GM18511 (cell line): ENCODE data around the gene LEKR1.
"Not testable (repeated sequence)": the region's sequence is repeated elsewhere in the genome, so short reads cannot be mapped to it uniquely, and the experiment has no call there.

ENCODE experiments used
- ATAC-seq: cut with Tn5 transposase; IDR thresholded peaks from one replicate; pipeline ENCODE4 v1.9.1; 2021; ENCODE audit warnings: mild to moderate bottlenecking, moderate library complexity; ENCODE audit not compliant: unreplicated experiment

Gene LEKR1

DNA sequence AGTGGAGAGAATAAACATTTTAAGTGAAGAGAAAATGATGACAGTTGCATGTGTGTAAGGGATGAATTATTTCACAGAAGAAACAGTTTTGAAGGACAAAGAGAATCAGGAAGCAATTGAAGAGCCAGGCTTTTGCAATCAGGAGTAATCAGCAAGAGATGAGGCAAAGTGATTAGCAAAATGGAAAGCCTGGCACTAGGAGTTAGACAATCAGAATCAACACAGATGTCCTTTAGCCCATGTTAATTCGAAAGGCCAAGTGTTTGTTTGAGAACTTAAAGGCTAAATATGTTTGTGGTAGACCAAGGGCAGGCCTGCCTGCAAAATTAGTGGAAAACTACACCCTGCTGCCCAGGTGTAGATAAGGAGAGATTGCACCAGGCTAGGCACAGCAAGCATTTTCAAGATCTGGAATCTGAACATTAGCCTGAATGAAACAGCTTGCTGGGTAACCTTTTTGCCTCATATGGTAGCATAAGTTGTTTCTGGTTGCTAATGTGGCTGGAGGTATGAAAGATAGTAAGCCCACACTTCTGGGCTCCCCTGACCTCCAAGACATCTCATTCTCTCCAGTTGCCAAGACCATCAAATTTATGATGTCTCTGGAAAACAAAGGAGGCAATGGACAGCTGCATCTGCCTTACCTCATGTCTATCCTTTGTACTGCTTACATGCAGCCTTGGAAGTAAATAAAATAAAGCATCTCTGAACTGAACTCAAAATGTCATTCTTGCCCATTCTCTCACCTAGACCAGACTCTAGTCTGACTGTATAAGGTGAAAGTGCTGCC is 22.0 kb upstream of the LEKR1 start:
- ATAC-seq: no peak

DNA sequence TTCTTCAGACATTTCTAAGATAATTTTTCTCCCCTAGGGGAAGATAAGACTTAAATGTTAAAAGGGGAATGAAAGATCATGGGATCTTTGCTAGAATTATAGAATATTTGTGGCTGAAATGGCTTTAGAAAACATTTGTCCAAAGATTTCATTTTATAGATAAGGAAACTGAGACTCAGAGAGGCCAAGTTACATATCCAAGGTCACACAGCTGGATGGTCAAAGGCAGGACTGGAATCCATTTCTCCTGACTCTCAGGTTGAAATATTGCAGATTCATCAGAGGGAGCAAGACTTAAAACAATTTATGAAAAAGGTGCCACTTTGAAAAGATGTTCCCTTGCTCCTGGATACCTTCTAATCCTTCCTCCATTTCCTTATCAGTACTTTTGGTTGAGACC is 19.5 kb upstream of the LEKR1 start:
- ATAC-seq: no peak

DNA sequence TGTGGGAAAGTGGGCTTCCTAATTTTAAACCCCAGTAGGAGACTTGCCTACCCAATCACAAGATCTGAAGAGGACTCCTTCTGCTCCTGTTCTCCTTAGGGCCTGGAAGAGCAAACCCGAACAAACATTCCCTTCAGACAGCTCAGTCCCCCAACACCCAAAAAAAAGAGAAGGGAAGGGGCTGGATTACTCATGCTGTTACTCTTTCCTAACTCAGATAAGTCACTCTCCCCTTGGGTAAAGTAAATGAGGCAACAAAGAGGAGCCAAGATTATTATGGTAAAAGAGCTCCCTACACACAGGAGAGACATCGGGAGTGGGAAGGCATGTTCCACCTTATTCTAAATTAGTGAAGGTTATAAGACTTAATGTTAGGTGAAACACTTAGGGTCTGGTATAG is 18.1 kb upstream of the LEKR1 start:
- no peak for ATAC-seq

DNA sequence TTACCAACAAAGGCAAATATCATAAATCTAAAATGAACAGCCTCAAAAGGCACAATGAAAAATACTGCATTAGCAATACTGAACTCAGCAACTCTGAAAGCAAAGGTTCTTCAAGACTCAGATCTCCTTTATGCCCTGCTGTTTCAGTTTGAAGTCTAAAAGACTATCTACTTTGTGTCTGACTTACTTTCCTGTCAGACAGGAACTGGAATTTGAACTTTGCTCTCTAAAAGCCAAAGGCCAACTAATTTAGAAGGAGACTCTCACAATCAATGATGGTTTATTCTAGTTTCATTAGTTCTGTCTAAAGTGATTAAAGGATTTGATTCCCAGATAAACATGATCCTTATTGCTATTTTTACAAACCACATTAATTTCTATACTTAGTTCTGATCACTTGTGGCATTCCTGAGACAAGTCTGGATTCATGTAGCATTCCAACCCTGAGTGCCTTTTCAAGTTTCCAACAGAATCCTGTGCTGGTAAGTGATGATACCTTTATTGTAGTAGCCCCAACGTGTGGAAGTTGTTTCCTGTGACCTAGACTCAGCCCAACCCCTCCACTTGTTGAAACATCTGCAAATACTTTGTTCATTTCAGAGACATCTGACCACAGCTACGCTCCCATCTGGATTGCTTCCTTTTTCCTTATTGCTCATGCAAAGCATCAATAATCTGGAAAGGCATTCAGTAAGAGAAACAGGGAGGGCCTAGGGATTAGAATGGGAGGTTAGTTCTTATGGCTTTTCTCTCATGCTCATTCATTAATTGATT is 14.9 kb upstream of the LEKR1 start:
- peak; percentile 22 for ATAC-seq

DNA sequence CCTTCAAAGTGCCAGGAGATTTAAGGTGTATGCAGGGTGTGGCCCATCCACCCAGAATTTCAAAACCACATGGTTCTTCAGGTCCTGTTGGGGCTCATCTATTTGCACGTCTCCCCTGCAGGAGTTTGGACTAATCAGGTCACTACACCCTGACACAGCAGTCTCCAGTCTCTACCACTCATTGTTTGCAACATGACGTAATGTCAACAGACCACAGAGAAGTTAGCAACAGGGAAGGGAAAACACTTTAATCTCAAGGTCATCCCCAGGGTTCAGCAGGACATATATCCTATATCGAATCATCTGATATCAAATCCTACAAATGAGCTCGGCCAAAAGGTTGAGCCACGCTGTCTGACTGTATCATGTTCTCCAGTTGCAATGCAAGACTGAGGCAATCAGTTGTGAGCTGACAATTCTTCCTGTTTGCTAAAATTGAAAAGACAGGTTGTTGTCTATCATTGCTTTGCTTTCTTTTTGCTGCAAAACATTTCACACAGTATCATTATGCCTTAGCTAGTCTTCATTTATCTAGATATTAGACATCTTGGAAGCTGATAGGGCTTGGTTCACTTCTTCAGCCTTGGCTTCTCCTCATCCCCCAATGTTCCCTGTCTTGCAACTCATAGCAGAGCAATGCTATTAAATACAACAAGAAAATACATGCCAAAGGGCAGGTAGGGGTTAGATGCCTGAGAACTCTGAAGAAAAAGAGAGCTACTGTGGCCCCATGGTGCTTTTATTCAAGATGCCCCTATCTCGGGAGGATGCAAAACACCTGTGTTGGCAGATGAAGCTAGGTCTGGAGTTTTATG is 13.4 kb upstream of the LEKR1 start:
- ATAC-seq: no peak

DNA sequence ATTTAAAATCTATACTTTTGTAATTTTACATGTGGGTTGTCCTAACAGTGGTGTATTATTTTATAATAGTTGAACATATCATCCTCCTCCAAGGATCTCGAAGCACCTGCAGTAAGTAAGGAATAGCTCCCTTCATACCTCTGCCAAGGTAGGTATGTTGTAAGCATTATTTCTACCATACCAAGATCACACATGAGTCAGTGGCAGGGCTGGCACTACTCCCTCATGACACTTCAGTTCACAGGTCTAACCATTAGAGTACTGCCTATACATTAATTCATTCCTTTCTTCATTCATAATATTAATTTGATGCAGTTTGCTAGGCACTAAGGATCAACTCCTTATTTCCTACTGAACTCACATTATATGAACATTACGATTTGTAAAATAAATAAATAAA is 11.9 kb upstream of the LEKR1 start:
- no peak for ATAC-seq

DNA sequence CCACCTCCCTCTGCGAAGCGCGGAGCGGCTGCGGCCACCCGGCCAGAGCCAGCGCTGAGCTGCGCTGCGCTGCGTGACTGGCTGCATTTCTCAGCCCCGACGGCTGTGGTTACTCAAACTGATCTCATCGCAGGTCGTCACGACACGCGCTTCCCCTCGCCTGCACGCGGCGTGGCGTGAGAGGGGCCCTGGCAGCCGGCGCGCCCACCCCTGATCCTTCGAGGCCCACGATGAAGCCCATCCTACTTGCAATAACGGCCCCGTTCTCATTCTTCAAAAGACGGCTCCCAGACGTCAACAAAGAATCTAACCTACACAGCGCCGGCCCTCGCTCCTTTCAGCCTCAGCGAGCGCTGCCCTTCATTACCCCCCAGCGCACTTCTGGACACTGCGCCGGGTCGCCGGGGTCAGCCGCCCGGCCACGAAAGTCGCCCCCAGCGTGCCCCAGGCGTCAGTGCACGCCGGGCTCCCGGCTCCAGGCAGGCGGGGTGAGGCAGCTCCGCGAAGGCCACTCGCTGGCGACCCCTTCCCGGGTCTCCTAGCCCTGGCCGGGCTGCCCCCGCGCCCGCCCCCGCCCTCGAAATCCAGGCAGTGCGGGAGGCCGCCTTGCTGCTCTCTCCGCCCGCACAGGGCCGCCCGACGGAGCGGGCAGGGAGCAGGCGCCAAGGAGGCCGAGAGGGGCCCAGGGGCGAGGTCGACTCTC is 9.9 kb upstream of the LEKR1 start:
- peak; percentile 27 for ATAC-seq

DNA sequence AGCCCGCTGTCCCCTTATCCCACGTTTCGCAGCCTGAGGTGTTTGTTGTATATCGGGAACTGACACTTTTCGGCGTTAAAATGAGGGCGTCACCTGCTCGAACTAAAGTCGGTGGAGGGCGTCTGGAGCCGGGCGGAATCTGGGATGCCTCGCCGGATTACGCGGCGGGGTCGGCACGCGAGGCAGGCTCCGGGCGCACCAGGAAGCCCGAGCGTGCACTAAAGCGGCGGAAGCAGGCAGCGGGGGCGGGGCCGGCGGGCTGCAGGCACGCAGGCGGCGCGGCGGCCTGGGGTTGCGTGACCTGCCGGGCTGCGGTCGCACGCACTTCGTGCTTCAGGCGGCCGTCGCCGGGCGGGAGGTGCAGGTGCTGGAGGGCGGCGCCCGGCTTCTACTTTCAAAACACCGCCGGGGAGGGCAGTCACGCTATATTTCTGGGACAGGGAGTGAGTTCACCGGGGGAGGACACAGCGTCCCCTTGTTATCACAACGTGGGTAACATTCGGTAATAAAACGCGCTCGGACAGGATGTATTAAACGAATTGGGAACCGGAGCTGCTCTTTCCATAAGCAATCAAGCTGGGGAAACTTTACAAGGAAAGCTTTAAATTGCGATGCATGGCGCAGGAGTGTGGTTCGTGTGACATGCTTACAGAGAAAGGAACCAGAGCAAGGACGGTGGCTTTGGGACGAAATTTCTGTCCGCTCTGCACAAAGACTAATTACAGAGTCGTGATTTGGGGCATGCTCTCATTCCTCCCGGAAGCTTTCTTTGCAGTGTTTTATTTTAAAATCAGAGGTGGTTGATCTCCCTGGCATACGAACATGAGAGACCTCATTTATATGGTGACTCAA is 9.1 kb upstream of the LEKR1 start:
- peak; percentile 65 for ATAC-seq

DNA sequence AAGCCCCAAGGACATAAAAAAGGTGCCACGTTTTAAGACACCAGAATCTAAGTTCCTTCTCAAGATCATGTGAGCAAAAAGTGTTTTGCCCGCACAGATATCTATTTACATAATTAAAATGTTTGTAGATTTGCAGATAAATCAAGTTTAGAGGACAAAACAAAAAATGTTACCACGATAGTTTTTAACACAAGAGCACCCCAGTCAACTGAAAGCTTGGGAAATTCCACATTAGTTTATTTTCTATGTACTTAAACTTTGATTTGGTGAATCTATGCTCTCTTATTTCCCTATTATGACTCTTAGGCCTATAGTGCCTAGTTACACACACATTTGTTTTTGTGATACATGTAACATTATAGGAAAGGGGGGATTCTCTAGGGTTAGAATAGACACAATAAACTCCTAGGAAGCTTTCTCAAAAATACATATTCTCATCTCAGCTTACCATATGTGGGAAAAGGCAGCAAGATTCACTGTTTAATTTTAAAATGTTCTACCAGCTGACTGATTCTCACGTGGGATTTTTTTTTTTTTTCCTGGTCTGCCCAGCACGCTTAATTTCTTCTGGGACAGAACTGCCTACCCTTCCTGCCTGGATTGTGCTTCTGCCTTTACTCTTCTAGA is 8.4 kb upstream of the LEKR1 start:
- ATAC-seq: no peak

DNA sequence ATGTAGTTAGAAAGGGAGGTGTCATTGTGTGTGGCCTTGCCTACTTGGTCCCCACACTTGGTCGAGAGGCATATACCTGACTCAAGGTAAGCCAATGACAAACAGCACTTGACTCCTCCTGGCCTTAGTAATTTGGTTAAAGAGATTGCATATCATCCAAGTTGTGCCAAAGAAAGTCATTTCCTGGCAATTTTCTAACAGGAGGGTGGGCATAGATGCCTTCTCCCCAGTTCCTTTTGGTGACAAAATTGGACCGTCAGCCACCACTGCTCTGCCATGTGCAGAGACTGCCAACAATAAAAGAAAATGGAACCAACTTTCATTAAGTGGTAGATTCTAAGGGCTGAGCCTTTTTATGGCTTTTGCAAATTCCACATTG is 7.9 kb upstream of the LEKR1 start:
- no peak for ATAC-seq

DNA sequence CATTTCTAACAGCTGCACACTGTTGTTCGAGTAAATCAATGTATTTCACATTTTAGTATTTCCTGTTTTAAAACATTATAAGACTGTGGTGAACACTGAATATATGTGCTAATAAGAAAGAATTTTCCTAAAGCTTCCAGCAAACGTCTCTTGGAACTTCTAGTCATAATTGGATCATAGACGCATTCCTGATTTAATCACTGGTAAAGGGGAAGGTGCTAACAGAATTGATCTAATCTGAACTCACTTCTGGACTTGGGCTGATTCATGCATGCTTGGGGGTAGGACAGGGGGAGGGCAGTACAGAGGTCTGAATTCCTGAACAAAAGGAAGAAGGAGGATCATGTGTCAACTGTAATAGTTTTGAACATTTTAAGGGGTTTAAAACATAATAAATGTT is 7.3 kb upstream of the LEKR1 start:
- ATAC-seq: no peak

DNA sequence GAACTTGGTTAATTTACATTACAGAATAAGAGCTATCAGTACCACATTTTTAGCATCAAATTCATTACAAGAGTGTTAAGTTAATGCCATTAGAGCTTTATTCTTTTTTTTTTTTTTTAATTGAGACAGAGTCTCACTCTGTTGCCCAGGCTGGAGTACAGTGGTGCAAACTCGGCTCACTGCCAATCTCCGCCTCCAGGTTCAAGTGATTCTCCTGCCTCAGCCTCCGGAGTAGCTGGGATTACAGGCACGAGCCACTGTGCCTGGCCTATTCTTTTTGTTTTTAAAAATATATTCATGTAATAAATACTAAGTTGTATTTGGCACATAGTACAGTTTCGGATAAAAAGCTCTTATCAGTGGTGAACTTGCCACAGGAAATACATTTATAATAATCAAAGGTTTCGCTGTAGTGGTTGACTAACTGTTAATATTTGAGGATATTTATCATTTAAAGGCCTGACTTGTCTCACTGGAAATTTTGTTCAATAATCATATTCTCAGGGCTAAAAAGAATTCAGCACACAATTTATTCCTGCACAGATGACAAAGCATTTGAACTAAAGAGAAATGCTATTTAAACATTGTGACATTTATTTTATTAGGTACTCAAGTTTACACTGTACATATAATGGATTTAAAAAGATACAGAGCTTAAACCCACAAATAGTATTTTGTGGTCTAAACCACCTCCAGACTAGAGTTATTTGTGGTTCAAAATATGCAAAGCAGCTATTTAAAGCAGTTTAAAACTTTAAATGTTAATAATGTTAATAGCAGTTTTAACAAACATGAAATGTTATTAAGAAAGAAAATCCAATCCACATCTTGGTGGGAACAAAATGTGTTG is 6.1 kb upstream of the LEKR1 start:
- ATAC-seq: no peak

DNA sequence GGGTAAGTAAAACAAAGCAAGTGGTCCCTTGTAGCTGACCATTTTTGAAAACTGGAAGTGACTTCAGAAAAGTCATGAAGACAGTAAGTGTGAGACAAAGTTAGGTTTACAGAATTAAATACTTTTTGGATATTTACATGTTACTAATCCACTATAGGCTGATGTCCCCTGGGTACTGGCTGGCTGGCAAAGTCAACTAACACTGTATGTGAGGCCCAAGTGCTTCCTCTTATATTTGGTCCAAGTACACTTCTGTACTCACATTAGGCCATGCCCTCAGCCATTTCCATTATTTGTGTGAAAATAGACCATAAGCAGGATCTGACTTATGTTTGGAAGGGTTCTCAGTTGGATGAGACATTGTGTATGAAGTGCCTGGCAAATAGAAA is 5.5 kb upstream of the LEKR1 start:
- ATAC-seq: no peak

DNA sequence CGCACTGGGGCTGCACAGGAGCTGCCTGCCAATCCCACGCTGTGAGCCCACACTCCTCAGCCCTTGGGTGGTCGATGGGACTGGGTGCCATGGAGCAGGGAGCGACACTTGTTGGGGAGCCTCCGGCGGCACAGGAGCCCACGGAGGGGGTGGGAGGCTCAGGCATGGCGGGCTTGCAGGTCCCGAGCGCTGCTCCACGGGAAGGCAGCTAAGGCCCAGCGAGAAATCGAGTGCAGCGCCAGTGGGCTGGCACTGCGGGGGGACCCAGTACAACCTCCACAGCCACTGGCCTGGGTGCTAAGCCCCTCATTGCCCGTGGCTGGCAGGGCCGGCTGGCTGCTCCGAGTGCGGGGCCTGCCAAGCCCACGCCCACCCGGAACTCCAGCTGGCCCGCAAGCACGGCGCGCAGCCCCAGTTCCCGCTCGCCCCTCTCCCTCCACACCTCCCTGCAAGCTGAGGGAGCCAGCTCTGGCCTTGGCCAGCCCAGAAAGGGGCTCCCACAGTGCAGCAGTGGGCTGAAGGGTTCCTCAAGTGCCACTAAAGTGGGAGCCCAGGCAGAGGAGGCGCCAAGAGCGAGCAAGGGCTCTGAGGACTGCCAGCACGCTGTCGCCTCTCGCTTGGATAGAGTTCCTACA is 3.4 kb upstream of the LEKR1 start:
- ATAC-seq: not testable (repeated sequence)

DNA sequence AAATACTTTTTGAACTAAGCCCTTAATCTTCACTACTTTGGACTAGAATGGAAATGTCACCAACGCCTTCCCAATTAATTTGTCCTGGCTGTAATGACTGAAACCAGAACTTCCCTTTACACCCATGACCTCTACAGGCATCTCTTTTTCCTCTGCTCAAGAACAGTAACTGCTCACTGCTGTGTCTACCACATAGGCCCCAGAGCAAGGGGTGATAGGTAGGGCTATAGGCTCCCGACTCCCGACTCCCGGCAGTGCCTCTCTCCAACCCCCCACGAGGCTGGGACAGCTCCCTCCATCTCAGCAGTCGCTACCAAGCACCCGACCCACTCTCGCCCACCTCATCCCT is 384 bp upstream of the LEKR1 start:
- ATAC-seq: peak; percentile 70

DNA sequence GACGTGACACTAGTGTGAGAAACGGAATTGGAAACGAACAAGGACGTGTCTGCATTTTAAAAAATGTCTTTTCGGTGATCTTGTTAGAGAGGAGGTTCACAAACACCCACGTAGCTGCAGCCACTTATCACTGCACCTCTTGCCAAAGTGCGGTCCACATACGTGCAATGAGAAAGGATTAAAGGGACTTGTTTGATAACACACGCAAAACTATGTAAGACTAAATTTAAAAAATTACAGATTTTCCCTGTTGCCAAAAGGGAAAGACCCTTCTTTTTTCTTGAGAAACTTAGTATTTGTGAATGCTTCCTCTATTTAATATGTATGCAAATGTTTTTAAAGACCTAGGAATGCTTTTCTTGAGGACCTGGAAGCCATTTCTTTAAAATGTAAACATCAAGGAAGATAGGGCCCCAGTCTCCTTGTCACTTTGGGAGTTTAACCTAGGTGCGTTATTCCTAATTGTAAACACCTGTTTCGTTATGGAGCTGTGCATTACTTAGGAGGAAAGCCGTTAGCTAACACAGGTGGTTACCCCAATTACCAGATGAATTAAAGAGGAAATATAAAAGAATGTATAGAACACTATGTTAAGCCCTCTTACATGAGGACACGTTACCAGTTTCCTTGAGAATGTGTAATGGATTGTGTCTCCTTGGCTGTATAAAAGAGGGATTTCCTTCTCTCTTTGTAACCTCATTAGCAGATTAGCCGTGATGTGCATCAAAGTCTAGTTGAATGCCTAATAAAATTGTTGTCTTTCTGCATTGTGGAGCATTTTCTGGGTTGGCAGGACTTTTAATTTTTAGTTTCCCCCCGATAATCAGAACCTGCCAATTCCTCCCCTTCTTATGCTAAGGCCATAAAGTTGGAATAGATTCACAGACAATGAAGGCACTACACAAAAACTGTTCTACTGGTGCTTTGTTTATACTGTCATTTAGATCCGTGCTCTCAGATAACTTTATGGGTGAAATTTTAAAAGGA is 1.0 kb downstream of the LEKR1 start:
- no peak for ATAC-seq

DNA sequence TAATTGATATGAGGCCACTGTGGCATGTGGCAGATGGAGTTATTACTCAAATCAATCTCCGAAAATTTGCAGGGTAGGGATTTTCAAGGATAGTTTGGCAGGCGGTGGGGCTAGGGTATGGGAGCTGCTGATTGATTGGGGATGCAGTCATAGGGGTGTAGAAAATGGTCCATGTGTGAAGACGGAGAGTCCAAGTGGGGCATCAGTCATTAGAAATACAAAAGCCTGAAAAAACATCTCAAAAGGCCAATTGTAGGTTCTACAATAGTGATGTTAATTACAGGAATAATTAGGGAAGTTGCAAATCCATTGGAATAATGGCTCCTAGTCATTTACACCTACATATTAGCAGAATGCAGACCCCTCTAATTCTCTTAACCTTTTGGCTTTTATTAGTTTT is 4.9 kb downstream of the LEKR1 start:
- no peak for ATAC-seq
